HepG2 (cell line): ENCODE results near the gene ABRACL. TPM values are rescaled to one million over a fixed set of nuclear protein-coding genes. Genes with fewer than 3 reads are reported as not detected.
A peak's percentile ranks its signal among the peaks of the same experiment; 100 is the strongest.

Experiments used
- AGO1 ChIP-seq: fragments of 200-400 bp; formaldehyde crosslinking; IDR thresholded peaks from 2 replicates; pipeline ENCODE4 v1.6.1; 2017; ENCODE audit warnings: mild to moderate bottlenecking, low read depth, low read length, moderate library complexity; ENCODE audit not compliant: poor library complexity, severe bottlenecking
- CSRNP1 ChIP-seq: sonication (generic); formaldehyde crosslinking; IDR thresholded peaks from 2 replicates; pipeline ENCODE4 v1.8.1; 2023; ENCODE audit warnings: mild to moderate bottlenecking, missing genetic modification reagents
- FUBP1 ChIP-seq: sonication (generic); formaldehyde crosslinking; IDR thresholded peaks from 2 replicates; pipeline ENCODE4 v1.5.1; 2020; ENCODE audit warnings: missing genetic modification reagents, mild to moderate bottlenecking, borderline replicate concordance
- GMEB2 ChIP-seq: IDR thresholded peaks from 2 replicates; pipeline ENCODE4 v1.6.1; 2016; ENCODE audit warnings: missing biosample characterization, missing genetic modification reagents, low read depth
- SNAPC5 ChIP-seq: sonication (generic); formaldehyde crosslinking; IDR thresholded peaks from 2 replicates; pipeline ENCODE4 v1.8.1; 2023; ENCODE audit warnings: mild to moderate bottlenecking, missing genetic modification reagents, borderline replicate concordance
- TARDBP ChIP-seq: sonication (generic); formaldehyde crosslinking; IDR thresholded peaks from 2 replicates; pipeline ENCODE4 v1.8.0; 2022; ENCODE audit warnings: mild to moderate bottlenecking, missing genetic modification reagents
- ZFP62 ChIP-seq: sonication (generic); formaldehyde crosslinking; IDR thresholded peaks from 2 replicates; pipeline ENCODE4 v1.4.0; 2020; ENCODE audit warnings: missing genetic modification reagents
- ZFP91 ChIP-seq: sonication (generic); formaldehyde crosslinking; IDR thresholded peaks from 2 replicates; pipeline ENCODE4 v1.9.0; 2022; ENCODE audit warnings: missing genetic modification reagents, mild to moderate bottlenecking, borderline replicate concordance
- ZMYM3 ChIP-seq: sonication (generic); formaldehyde crosslinking; IDR thresholded peaks from 2 replicates; pipeline ENCODE4 v1.5.1; 2020; ENCODE audit warnings: mild to moderate bottlenecking, missing genetic modification reagents
- ZNF12 ChIP-seq: sonication (generic); formaldehyde crosslinking; IDR thresholded peaks from 2 replicates; pipeline ENCODE4 v1.5.0; 2020; ENCODE audit warnings: missing genetic modification reagents
- ZNF326 ChIP-seq: sonication (generic); formaldehyde crosslinking; IDR thresholded peaks from 2 replicates; pipeline ENCODE4 v1.4.0; 2020; ENCODE audit warnings: missing genetic modification reagents, borderline replicate concordance
- ZNF550 ChIP-seq: sonication (generic); formaldehyde crosslinking; IDR thresholded peaks from 2 replicates; pipeline ENCODE4 v1.4.0; 2020; ENCODE audit warnings: mild to moderate bottlenecking, missing genetic modification reagents, borderline replicate concordance
- ZNF616 ChIP-seq: sonication (generic); formaldehyde crosslinking; IDR thresholded peaks from 2 replicates; pipeline ENCODE4 v1.5.0; 2020; ENCODE audit warnings: low read depth, mild to moderate bottlenecking, missing genetic modification reagents
- ZNF761 ChIP-seq: sonication (generic); formaldehyde crosslinking; conservative IDR thresholded peaks from 2 replicates; pipeline ENCODE4 v1.4.0; 2020; ENCODE audit warnings: mild to moderate bottlenecking, missing genetic modification reagents
- ZNF790 ChIP-seq: sonication (generic); formaldehyde crosslinking; IDR thresholded peaks from 2 replicates; pipeline ENCODE4 v1.8.0; 2022; ENCODE audit warnings: missing genetic modification reagents, mild to moderate bottlenecking, borderline replicate concordance
- ZSCAN20 ChIP-seq: sonication (generic); formaldehyde crosslinking; IDR thresholded peaks from 2 replicates; pipeline ENCODE4 v1.4.0; 2020; ENCODE audit warnings: missing genetic modification reagents, mild to moderate bottlenecking, borderline replicate concordance
- polyA plus RNA-seq, 8 experiments: library from polyadenylated mRNA; depleted of rRNA in 3 of 8; stranded (reverse) in 7 of 8; unstranded in 1 of 8; fragments of >200 nt; fragmentation: Illumina TruSeq in 4 of 8; extraction: Trizol in 4 of 8; gene quantifications; 2 replicates each; pipeline versions ENCODE4 v1.2.1 to v1.2.3, GENCODE V29; 2011 to 2016; ENCODE audit warnings: low read depth in 4 of 8, missing spikeins in 1 of 8, mixed read lengths in 1 of 8; ENCODE audit not compliant: insufficient read depth in 1 of 8
- total RNA-seq, 5 experiments: library from RNA; depleted of rRNA; stranded (reverse); fragments of >200 nt; fragmentation: Illumina TruSeq; extraction: Trizol; gene quantifications; 2 replicates each; pipeline ENCODE4 v1.2.3, GENCODE V29; 2016; ENCODE audit warnings: low read depth in 1 of 5

ABRACL gene
- total and polyA plus RNA-seq, 2 of the 13 experiments (the other 11 are each of a cell fraction or from before 2014, with no cell fraction given), result 1.4 to 5.4 TPM

GRCh38 chr6:138987643-138988468 is 40.7 kb upstream of the ABRACL start, which contains the start of gene REPS1 (continued):
- TF ChIP-seq ZNF550 (CRISPR knock-in tag) (0 out of 2 replicates have a peak, but pooled peaks have one; percentile 77), GMEB2 (CRISPR knock-in tag) (0 out of 2 replicates have a peak, but pooled peaks have one; percentile 38), ZSCAN20 (peak; percentile 88), ZNF790 (peak; percentile 55; the same call in 1 of the 2 replicates), ZNF761 (no peak), AGO1 (peak; percentile 37), ZFP91 (peak; percentile 95), ZNF12 (0 out of 2 replicates have a peak, but pooled peaks have one; percentile 40), ZNF616 (CRISPR knock-in tag) (no peak), CSRNP1 (CRISPR knock-in tag) (peak; percentile 55; the same call in 1 of the 2 replicates), TARDBP (CRISPR knock-in tag) (peak; percentile 53; the same call in 1 of the 2 replicates), ZNF326 (no peak), ZFP62 (no peak), SNAPC5 (CRISPR knock-in tag) (0 out of 2 replicates have a peak, but pooled peaks have one; percentile 63), FUBP1 (CRISPR knock-in tag) (no peak; the same call in 1 of the 2 replicates), ZMYM3 (CRISPR knock-in tag) (no peak)
